ENCODE results near the gene PTPRK. TPM values are rescaled to one million over a fixed set of nuclear protein-coding genes. Genes with fewer than 3 reads are reported as not detected.

Gene PTPRK
- total RNA-seq, 1 experiment from 2014 or later: 34.2 TPM

DNA sequence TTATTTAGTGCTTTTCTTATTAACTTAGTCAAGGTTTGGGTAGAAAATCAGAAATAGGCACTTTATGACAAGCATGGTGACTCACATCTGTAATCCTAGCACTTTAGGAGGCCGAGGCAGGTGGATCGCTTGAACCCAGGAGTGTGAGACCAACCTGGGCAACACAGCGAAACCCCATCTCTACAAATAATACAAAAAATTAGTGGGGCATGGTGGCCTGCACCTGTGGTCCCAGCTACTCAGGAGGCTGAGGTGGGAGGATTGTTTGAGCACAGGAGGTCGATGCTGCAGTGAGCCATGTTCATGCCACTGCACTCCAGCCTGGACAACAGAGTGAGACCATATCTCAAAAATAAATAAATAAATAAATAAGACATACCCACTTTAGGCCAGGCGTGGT is 568.2 kb downstream of the PTPRK start:
- POLR2A ChIA-PET: no interaction called here
- H4K20me1 ChIP-seq (ENCODE audit: insufficient read depth): no peaks in the 10 kb centered on the region
- no peak overlapping the region for H3K9ac ChIP-seq (ENCODE audit: low read length)
- no peak for DNase-seq (ENCODE audit: low read depth, low spot score)
- H3K4me3 ChIP-seq (replicated peaks in 1 of 2; ENCODE audit: low read depth in 1 of 2, low read length in 2 of 2): no peak overlapping the region
- no peaks in the 10 kb centered on the region for H3K9me3 ChIP-seq (ENCODE audit: control insufficient read depth in 1 of 2, insufficient read depth in 1 of 2, low read depth in 1 of 2, low read length in 2 of 2)
- RAD21 ChIA-PET (ENCODE audit: low non-redundant PET in 1 of 2, low total read pairs in 2 of 2, uncharacterized antibody in 2 of 2, unreplicated experiment in 2 of 2): no interaction called here
- intact Hi-C loops (cut with micrococcal nuclease): no loop called here
- H3K36me3 ChIP-seq (ENCODE audit: control insufficient read depth in 1 of 2, insufficient read depth in 2 of 2, low read length in 2 of 2): no peaks in the 10 kb centered on the region
- TF ChIP-seq SP1 (IDR thresholded peaks at IDR 0.05; ENCODE audit: low read depth) (no peak), YY1 (IDR thresholded peaks at IDR 0.05; ENCODE audit: extremely low read depth, insufficient replicate concordance, low read depth, low read length) (no peak), FOSL1 (IDR thresholded peaks at IDR 0.05; ENCODE audit: low read depth) (no peak), EGR1 (IDR thresholded peaks at IDR 0.05; ENCODE audit: low read depth) (no peak), ELF1 (IDR thresholded peaks at IDR 0.05; ENCODE audit: borderline replicate concordance, low read depth) (no peak), ZFX (IDR thresholded peaks at IDR 0.05) (no peak), EZH2phosphoT487 (IDR thresholded peaks at IDR 0.05; ENCODE audit: borderline replicate concordance) (no peak), RAD21 (IDR thresholded peaks at IDR 0.05; ENCODE audit: low read depth) (no peak), SRF (IDR thresholded peaks at IDR 0.05; ENCODE audit: low read depth) (no peak)
- TF ChIP-seq, protein P1, sequence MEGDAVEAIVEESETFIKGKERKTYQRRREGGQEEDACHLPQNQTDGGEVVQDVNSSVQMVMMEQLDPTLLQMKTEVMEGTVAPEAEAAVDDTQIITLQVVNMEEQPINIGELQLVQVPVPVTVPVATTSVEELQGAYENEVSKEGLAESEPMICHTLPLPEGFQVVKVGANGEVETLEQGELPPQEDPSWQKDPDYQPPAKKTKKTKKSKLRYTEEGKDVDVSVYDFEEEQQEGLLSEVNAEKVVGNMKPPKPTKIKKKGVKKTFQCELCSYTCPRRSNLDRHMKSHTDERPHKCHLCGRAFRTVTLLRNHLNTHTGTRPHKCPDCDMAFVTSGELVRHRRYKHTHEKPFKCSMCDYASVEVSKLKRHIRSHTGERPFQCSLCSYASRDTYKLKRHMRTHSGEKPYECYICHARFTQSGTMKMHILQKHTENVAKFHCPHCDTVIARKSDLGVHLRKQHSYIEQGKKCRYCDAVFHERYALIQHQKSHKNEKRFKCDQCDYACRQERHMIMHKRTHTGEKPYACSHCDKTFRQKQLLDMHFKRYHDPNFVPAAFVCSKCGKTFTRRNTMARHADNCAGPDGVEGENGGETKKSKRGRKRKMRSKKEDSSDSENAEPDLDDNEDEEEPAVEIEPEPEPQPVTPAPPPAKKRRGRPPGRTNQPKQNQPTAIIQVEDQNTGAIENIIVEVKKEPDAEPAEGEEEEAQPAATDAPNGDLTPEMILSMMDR (IDR thresholded peaks at IDR 0.05 in 2 of 3, conservative IDR thresholded peaks at IDR 0.05 in 1 of 3; ENCODE audit: borderline replicate concordance in 1 of 3, insufficient read depth in 1 of 3, low read depth in 2 of 3, low read length in 2 of 3): no peak
- TF ChIP-seq, protein P2, sequence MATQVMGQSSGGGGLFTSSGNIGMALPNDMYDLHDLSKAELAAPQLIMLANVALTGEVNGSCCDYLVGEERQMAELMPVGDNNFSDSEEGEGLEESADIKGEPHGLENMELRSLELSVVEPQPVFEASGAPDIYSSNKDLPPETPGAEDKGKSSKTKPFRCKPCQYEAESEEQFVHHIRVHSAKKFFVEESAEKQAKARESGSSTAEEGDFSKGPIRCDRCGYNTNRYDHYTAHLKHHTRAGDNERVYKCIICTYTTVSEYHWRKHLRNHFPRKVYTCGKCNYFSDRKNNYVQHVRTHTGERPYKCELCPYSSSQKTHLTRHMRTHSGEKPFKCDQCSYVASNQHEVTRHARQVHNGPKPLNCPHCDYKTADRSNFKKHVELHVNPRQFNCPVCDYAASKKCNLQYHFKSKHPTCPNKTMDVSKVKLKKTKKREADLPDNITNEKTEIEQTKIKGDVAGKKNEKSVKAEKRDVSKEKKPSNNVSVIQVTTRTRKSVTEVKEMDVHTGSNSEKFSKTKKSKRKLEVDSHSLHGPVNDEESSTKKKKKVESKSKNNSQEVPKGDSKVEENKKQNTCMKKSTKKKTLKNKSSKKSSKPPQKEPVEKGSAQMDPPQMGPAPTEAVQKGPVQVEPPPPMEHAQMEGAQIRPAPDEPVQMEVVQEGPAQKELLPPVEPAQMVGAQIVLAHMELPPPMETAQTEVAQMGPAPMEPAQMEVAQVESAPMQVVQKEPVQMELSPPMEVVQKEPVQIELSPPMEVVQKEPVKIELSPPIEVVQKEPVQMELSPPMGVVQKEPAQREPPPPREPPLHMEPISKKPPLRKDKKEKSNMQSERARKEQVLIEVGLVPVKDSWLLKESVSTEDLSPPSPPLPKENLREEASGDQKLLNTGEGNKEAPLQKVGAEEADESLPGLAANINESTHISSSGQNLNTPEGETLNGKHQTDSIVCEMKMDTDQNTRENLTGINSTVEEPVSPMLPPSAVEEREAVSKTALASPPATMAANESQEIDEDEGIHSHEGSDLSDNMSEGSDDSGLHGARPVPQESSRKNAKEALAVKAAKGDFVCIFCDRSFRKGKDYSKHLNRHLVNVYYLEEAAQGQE (IDR thresholded peaks at IDR 0.05; ENCODE audit: low read depth): no peak
- no peak overlapping the region for H3K27ac ChIP-seq (ENCODE audit: low read depth, low read length)
- BruUV-seq (replicated peaks): no TSS peak
- no peaks in the 10 kb centered on the region for H3K4me1 ChIP-seq (ENCODE audit: control insufficient read depth in 1 of 2, insufficient read depth in 2 of 2, low read length in 2 of 2)
- no peaks in the 10 kb centered on the region for H3K9me2 ChIP-seq (ENCODE audit: insufficient read depth)
- no peaks in the 10 kb centered on the region for H3K27me3 ChIP-seq (ENCODE audit: insufficient read depth, low read length)
- H2AFZ ChIP-seq (ENCODE audit: low read depth, low read length, poor library complexity, severe bottlenecking): no peak overlapping the region
- CTCF ChIA-PET: no interaction called here
- H3K79me2 ChIP-seq (ENCODE audit: insufficient read depth, low read length): no peaks in the 10 kb centered on the region
- H3K4me2 ChIP-seq (ENCODE audit: low read length): no peak overlapping the region
- no peak for ATAC-seq
